Glomerular endothelial cell (primary cell): ENCODE results near the gene NINL. TPM values are rescaled to one million over a fixed set of nuclear protein-coding genes. Genes with fewer than 3 reads are reported as not detected.

Experiments
- DNase-seq: peaks from one replicate; pipeline ENCODE4 v3.0.0-alpha.2; 2011; ENCODE audit warnings: low read depth, low spot score; ENCODE audit errors: extremely low read depth
- total RNA-seq: library from RNA; depleted of rRNA; stranded (reverse); fragments of >200 nt; gene quantifications from 2 replicates; pipeline ENCODE4 v1.2.3, GENCODE V29; 2015

NINL gene
- total RNA-seq, 1 donor from 2014 or later = 16.8 TPM

DNA sequence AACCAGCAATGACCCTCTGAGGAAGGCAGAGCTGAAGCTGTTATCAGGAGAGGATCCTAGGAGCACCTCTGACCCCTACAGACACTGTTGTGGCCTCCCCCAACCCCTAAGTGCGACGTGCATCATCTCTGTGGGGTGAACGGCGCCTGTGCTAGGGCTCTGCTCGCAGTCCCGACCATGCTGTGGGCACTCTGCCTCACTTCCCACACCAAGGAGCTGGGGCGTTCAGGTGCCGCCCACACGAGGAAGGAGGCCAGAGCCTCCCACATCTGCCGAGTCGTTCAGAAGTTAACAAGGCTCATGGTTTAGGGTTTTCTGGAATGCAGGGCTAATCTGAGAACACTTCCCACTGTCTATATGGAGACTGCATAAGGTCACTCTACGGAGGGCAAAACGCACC lies 115.8 kb downstream of the NINL start:
- no peak for DNase-seq

DNA sequence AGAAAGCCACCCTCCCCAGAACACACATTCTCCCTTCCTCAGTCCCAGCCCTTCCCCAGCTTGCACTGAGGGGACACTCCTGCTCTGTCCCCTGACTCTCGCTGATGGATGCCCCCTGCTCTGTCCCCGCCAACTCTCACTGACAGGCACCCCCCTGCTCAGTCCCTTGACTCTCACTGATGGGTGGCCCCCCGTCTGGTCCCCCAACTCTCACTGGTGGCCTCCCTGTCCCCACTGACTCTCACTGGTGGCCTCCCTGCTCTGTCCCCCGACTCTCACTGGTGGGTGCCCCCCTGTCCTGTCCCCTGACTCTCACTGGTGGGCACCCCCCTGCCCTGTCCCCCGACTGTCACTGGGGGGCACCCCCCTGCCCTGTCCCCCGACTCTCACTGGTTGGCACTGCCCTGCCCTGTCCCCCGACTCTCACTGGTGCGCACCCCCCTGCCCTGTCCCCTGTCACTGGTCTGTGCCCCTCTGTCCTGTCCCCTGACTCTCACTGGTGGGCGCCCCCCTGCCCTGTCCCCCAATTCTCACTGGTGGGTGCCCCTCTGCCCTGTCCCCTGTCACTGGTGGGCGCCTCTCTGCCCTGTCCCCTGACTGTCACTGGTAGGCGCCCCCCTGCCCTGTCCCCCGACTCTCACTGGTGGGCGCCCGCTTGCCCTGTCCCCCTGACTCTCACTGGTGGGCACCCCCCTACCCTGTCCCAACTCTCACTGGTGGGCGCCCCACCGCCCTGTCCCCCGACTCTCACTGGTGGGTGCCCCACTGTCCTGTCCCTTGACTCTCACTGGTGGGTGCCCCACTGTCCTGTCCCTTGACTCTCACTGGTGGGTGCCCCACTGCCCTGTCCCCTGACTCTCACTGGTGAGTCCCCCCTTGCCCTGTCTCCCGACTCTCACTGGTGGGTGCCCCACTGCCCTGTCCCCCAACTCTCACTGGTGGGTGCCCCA lies 116.9 kb downstream of the NINL start:
- no peak for DNase-seq

DNA sequence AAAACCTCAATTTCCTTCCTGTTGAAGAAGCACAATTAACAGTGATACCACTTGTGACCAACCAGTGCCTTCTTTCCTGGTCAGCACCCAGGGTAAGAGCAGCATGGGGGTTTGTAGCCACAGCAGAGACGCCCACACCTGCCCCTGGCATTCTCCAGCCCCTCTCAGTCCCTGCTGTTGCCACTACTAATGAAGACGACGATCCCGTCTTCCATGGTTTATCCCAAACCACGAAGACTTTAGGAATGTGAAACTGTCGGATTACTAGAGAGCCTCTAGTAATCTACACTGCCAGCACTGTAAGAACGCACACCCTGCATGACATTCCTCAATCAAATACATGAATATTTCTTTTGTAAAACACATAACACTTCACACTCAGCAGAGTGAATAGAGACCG lies 117.9 kb downstream of the NINL start:
- no peak for DNase-seq

- no peak for DNase-seq
These were observed 118.5 kb downstream of the NINL start for GRCh38 chr20:25466846-25467245.

GRCh38 chr20:25465243-25466135 lies 119.8 kb downstream of the NINL start:
- no peak for DNase-seq

DNA sequence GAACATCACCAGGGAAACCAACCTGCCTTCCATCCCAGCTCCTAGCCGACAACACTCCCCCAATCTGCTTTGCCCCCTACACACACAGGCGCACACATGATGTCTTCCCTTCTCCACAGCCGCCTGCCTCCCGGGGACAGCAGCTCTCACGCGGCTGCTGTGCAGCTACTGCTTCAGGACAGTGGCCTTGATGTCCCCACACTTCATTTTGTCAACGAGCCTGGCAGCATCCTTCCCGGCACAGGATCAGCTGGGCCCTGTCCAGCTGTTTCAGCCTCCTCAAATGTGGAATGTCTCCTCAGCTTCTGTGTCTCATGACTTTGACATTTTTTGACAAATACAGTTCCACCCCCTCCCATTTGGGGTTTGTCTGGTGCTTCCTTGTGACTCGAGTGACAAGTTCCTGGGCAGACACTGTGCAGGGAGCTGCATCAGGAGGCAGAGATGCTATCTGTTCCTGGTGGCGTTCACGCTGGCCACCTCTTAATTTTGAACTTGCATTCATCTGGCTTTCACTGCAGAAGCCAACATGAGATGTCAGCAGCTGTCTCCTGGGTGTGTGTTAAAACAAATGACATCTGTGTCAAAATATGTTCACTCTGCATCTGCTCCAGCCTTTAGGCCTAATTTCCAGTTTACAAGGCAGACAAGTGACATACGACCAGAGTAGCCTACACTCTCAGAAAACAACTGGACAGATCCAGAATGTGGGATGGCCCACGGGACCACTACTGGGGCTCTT lies 120.7 kb downstream of the NINL start:
- no peak for DNase-seq

DNA sequence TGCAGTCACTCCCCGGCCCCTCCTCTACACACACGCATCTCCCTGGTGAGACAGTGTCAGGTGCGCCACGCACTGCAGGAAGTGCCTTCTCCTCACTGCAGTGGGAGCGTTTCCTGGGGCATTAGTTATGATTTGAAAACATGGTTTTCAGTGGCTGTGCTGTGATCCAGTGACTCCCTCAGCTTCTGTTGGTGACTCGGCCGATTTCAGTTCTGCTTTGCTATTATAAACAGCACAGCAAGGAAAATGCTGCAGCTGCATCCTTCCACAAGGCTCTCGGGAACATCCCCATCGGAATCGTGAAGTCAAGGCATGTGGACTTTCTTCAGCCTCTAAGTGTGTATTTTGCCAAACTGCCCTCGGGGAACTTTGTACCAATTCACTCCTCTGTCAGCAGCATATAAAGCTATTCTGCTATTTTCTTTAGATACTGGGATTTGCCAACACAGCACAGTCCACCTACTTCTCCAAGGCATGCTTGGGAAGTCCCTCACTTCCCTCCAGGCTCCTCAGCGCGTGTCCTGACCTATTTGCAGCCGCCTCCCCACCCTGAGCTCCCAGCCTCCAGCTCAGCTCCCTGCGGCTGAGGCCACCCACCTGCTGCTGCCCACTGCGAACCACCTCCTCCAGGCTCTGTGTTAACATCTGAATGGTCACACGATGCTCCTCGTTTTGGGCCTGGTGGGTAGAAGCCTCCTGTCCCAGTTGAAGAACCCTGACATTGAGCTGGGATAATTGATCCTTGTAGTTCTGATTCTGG lies 123.4 kb downstream of the NINL start:
- no peak for DNase-seq

DNA sequence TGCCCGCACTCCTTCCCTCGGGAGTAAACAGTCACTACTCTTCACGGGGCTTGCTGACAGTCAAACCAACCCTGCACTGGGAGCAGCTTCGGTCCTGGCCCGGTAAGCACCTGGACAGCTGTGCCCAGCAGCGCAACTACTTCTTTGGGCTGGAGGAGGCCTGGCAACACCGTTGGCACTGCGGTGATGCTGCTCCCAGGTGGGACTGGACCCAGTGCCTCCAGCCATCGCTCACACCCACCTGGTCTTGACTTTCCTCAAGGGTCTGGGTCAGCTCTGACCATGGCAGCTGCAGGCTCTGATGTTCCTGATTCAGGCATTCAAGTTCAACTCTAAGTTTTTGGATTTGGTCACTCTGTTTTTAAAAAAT lies 124.1 kb downstream of the NINL start:
- no peak for DNase-seq

- DNase-seq = no peak
These were observed 124.6 kb downstream of the NINL start for GRCh38 chr20:25460566-25461280.

DNA sequence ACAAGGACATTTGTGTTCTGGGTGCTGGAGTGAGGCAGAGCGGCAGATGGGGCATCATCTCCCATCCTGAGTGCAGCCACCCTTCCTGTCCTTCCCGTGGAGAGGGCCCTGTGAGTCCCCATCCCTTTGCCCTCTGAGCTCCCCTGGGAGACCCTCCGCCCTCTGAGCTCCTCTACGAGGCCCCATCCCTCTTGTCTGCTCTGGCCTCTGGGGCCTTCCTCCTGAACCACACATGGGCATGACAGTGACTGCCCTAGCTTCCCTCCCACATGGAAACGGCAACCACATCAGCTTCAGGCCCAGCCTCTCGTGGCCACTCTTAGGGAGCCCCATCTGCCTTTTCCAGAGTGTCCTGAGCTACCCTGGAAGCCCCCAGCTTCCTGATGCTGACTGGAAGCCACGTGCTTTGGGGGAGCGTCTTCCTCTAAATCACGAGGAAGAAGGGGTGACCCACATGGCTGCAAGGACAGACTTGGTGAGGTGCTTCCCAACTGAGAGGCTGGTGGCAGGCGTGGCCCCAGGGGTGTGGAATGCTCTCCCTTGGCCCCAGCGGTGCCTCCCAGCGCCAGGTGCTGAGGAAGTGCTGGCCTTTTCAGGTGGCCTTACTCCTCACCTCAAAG lies 125.3 kb downstream of the NINL start:
- no peak for DNase-seq

DNA sequence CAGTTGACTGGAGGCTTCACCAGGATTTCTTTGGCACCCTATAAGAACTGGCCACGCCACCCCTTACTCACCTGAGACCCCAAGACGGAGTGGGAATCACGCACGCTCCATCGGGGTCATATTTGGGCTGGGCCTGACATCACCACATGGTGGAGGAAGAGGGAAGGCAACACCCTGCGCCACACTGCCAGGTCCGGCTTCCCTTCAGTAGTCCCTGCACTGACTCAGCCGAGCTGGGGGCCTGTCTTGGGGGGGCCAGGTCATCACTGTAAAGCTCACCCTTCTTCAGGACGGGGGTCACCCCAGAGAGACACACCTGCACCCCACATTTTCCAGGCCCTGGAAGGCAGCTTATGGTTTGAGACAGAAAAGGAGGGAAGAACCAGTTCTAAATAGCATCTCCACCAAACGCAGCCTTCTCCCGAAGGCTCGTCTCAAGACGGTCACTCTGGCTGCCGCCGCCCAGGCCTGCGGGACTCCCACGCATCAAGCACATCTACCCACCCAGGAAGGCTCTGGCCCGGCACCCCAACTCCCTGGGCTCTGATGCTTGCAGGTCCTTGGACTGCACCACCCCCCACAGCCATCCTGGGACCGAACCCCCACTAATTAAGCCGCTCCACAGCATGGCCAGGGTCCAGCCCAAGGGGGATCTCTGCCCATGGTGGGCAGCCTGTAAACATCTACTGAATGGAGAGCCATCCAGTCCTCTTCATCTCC lies 126.1 kb downstream of the NINL start:
- no peak for DNase-seq

DNA sequence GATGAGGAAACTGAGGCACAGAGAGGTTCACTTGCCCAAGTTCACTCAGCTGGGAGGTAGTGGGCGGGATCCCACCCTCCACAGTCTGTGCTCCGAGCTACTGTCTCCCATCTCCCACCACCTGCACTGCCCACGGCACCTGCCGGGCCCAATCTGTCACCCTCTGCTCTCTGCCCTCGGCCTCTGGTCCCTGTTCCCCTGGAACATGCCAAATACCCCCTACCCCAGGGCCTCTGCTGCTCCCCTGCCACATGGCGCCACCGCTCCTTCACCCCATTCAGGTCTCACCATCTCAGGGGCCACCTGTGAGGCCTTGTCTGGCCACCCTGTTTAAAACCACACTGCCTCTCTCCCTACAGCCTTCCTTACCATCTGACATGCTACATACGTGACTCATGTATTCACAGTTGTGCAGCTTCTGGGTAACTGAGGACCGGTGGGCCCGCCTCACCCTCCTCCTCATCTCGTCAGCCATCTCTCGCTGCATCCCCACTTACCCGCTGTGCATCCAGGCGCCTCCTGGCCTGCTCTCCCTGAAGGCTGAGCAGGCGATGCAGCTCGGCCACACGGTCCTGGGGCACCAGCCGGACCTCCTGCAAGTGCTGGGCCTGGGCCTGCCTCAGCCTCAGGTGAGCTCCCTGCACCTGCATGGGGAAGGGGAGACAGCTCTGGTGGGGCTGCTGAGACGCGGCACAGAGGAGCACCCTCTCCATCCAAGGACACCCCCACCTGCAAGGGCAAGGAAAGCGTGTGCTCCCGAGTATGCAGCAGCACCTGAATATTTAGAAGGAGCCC lies 127.2 kb downstream of the NINL start:
- no peak for DNase-seq

DNA sequence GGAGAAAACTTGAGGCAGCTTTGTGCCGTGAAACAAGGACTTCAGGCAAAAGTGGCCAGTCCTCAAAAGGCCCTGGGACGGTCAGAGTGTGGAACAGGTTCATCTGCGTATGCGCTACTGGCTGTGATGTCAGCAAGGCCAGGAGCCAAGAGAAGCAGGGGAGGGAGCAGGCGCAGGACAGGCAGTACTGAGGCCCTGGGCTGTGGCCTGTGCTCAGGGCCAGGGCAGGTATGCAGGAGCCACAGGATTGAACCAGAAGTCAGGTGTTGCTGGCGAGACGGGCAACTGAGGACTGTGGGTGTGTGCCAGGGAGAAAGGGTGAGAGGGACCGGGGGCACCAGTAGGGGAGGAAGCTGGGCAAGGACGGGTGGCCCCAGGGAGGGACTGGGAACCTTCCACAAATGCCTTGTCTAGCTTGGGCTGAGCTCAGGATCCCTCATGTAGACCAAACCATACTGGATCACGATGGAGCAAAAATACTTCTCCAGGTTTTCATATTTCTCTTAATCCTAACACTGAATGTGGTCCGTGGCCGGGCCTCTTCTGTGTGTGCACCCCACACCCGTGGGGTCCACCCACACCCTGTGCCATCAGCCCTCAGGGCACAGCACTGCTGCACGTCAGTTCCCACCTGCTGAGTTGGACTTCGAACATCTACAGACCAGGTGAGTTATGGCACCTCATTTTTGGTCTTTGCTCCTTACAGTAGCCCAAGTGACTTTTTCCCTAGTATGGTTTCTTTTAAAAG lies 131.0 kb downstream of the NINL start:
- no peak for DNase-seq

DNA sequence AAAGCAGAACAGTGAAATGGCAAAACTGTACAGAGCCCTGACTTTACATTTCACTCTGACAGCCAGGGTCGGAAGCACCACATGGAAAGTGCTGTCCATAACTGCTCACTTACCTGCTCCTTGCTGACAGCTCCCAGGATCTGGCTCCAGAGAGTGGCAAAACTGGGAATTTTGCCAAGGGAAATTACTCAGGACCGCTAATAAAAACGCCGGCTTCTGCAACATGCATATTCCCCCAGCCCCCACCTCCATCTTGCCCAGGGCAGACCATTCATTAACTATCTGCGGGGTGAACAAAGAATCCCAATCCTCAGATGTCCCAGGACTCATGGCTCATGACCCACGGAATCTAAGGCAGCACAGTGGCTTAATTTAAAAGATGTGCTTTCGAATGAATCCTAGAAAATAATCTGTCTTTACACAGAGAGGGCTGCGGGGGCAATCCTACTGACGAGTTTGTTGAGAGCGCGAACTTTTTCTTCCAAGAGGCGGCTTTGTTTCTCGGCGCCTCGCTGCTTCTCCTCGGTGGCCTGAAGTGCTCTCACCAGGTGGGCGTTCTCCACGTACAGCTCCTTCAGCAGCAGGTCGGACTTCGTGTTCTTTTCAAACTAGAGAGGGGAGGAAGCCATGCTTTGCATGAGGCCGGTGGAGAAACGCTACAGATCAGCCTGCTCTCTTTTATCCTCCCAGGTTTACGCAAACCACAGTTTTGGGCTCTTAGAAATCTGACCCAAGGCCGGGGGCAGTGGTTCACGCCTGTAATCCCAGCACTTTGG lies 132.1 kb downstream of the NINL start:
- DNase-seq = no peak

GRCh38 chr20:25452333-25452732 lies 133.0 kb downstream of the NINL start:
- DNase-seq = no peak

DNA sequence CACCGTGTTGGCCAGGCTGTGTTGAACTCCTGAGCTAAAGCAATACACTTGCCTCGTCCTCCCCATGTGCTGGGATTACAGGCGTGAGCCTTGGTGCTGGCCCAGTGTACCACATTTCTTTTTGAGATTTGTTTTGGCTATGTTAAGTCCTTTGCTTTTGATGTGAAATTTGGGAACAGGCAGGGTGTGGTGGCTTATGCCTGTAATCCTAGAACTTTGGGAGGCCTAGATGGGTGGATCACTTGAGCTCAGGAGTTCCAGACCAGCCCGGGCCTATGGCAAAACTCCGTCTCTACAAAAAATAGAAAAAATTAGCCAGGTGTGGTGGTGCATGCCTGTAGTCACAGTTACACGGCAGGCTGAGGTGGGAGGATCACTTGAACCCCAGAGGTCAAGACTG lies 137.7 kb downstream of the NINL start:
- no peak for DNase-seq
